ENCODE data around the gene CCDC136. TPM values are rescaled to one million over a fixed set of nuclear protein-coding genes. Genes with fewer than 3 reads are reported as not detected.

CCDC136 gene
- 1 to 10 TPM; 4.3 to 5.6 TPM for total RNA-seq

DNA sequence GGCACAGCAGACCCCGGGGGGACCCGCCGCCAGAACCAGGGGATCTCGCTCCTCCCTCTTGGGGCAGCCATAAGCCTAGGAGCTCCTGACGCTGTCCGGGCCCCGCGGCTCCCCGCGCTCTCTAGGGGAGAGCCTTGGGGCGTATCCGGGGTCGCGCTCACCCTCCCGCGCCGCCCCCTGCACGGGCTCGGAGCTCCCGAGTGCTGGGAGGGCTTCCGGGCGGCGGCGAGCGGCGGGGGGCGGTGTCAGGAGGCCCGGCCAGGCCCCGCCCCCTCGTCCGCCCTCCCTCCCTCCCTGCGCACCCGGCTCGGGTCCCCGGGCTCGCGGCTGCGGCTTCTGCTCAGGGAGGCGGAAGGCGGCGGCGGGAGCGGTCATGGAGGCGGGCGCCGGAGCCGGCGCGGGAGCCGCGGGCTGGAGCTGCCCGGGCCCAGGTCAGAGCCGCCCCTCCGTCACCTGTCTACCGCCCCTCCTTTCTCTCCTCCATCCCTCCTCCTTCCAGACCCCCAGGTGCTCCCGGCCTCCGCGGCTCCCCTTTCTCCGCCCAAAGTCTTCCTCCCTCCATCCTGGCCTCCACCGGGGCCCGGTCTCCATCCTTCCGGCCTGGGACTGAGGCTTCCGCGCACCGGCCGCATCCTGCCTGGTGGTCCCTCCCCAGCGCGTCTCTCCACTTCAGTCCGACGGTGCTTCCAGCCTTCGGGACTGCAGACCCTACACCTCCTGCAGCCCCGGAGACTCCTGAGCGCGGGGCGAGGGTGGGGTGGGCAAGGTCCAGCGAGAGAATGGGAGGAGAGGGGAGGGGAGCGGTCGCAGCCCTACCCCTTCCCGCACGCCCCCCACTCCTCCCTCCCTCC, at the start of gene CCDC136:
Gene CCDC136 (plus strand): TSS at position 848 of the 851 bp plus-strand sequence. CDS start 444 bp downstream, outside the sequence.

DNA sequence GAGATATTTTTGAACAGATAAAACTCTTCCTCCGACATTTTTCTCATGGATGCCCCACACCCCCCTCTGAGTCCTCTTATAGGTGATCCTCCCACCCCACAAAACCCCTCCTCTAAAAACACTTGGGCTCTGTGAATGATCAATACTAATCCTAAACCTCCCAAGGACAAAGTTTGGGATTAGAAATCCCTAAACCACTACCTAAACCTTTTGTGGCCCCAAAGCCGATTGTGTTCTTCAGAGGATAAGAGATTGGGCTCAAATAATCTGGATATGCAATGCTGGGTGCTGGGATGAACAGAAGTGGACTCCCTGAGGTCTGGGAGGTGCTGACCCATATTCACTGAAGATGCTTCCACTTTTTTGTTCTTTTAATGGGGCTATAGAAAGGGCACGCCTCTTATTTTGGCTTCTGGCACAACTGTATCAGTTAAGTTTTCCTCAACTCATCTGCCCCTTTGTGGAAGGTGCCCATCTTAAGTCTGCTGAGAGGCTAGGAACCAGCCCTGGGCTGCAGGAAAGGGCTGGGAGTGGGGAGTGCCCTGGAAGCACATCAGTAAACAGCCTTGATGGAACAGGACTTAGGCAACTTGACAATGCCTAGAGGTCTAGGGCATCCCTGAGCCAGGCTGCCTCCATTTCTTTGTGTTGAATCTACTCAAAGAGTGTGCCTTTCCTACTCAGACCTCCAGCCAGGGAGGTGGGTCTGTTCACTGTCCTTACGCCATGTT, 15.9 kb upstream of the CCDC136 start, which contains the start of gene OPN1SW:
Gene OPN1SW (minus strand): TSS at position 51 of the 731 bp plus-strand sequence. CDS start 13 bp downstream, at position 38.

DNA sequence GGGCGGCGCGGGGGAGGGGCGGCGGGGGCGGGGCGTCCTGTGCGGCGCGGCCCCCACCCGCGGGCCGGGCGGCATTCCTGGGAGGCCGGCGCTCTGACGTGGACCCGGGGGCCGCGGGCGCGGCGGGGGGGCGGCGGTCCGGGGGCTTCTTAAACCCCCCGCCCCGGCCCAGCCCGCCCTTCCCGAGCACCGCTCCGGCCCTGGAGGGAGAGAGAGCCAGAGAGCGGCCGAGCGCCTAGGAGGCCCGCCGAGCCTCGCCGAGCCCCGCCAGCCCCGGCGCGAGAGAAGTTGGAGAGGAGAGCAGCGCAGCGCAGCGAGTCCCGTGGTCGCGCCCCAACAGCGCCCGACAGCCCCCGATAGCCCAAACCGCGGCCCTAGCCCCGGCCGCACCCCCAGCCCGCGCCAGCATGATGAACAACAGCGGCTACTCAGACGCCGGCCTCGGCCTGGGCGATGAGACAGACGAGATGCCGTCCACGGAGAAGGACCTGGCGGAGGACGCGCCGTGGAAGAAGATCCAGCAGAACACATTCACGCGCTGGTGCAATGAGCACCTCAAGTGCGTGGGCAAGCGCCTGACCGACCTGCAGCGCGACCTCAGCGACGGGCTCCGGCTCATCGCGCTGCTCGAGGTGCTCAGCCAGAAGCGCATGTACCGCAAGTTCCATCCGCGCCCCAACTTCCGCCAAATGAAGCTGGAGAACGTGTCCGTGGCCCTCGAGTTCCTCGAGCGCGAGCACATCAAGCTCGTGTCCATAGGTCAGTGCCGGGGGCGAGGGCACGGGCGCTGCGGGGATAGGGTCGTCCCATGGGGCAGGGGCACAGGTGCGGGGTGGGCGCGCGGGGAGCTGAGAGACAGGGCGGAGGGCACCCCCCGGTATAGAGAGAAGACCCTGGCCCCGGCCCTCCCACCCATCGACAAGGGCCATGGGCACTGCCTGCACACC, 38.7 kb downstream of the CCDC136 start, which contains the start of gene FLNC:
Gene FLNC (plus strand): TSS at position 176 of the 947 bp plus-strand sequence. CDS start 232 bp downstream, at position 408.

GRCh38 chr7:128862571-128863432, 71.0 kb downstream of the CCDC136 start, which contains the start of gene ATP6V1F:
TSS of gene ATP6V1F (plus strand) at chr7:128862856. CDS start at chr7:128862905, 49 bp downstream.

Other genes starting within 250 kb of the CCDC136 start
- gene GARIN1A, start 119.7 kb upstream of the CCDC136 start, total RNA-seq, result under 1 TPM; 0.17 to 0.45 TPM
- gene CALU, start 52.6 kb upstream of the CCDC136 start, total RNA-seq, result 10 to 100 TPM; 28.6 to 30.6 TPM
- not detected for gene OPN1SW, start 16.2 kb upstream of the CCDC136 start, total RNA-seq
- not detected for gene FLNC, start 38.4 kb downstream of the CCDC136 start, total RNA-seq
- 100 to 1,000 TPM; 117 to 119 TPM for gene ATP6V1F, start 70.9 kb downstream of the CCDC136 start, total RNA-seq
- under 1 TPM; 0.08 to 0.19 TPM for gene KCP, start 118.7 kb downstream of the CCDC136 start, total RNA-seq
- gene IRF5, start 146.0 kb downstream of the CCDC136 start, total RNA-seq, result 1 to 10 TPM; 2.9 to 3.7 TPM

Data from activated naive CD4-positive, alpha-beta T cell treated with anti-CD3 and anti-CD28 coated beads, Interleukin-2, amount 10 ng/mL, durations not matched to agents 5 hours and 36 hours (primary cell).